ENCODE results near the gene ASB16. TPM values are rescaled to one million over a fixed set of nuclear protein-coding genes. Genes with fewer than 3 reads are reported as not detected.

The ASB16 gene
- total RNA-seq, 1 donor from 2014 or later, result 0.16 TPM

GRCh38 chr17:44184212-44184810, 13.8 kb downstream of the ASB16 start:
- TF ChIP-seq CTCF (IDR thresholded peaks at IDR 0.05; ENCODE audit: unreplicated experiment), result no peak

GRCh38 chr17:44186307-44187130, 16.0 kb downstream of the ASB16 start, which contains the start of gene TMUB2:
Gene TMUB2, plus strand, starts transcription at chr17:44186972. Its CDS starts 737 bp downstream, at chr17:44187709.
- H3K27ac Mint-ChIP-seq, result peak within 1 kb of the TSS; percentile 96
- H3K9me3 Mint-ChIP-seq, result no peaks in the 10 kb centered on the region
- peak; percentile 100 for DNase-seq (ENCODE audit: low spot score in 2 of 2, unreplicated experiment in 2 of 2)
- no peaks in the 10 kb centered on the region for H3K27me3 Mint-ChIP-seq (ENCODE audit: low read depth)
- H3K36me3 Mint-ChIP-seq, result peaks cover 24% of the 10 kb centered on the region
- TF ChIP-seq CTCF (IDR thresholded peaks at IDR 0.05; ENCODE audit: unreplicated experiment), result no peak
- peak within 1 kb of the TSS; percentile 94 for H3K4me3 Mint-ChIP-seq
- H3K4me1 Mint-ChIP-seq, result peaks cover 24% of the 10 kb centered on the region

More at GRCh38 chr17:44184212-44184810, 13.8 kb downstream of the ASB16 start:
- no peaks in the 10 kb centered on the region for H3K27me3 Mint-ChIP-seq (ENCODE audit: low read depth)
- no peak overlapping the region for H3K27ac Mint-ChIP-seq
- H3K36me3 Mint-ChIP-seq, result peaks cover 11% of the 10 kb centered on the region
- H3K4me3 Mint-ChIP-seq, result no peak overlapping the region
- H3K9me3 Mint-ChIP-seq, result no peaks in the 10 kb centered on the region
- H3K4me1 Mint-ChIP-seq, result peaks cover 22% of the 10 kb centered on the region
- no peak for DNase-seq (ENCODE audit: low spot score in 2 of 2, unreplicated experiment in 2 of 2)

GRCh38 chr17:44187131-44187899, 16.8 kb downstream of the ASB16 start:
- no peak for DNase-seq (ENCODE audit: low spot score in 2 of 2, unreplicated experiment in 2 of 2)
- no peaks in the 10 kb centered on the region for H3K9me3 Mint-ChIP-seq
- TF ChIP-seq CTCF (IDR thresholded peaks at IDR 0.05; ENCODE audit: unreplicated experiment), result no peak
- H3K27ac Mint-ChIP-seq, result peak overlapping the region; percentile 96
- H3K36me3 Mint-ChIP-seq, result peaks cover 17% of the 10 kb centered on the region
- H3K4me1 Mint-ChIP-seq, result peaks cover 27% of the 10 kb centered on the region
- H3K4me3 Mint-ChIP-seq, result peak overlapping the region; percentile 94
- H3K27me3 Mint-ChIP-seq (ENCODE audit: low read depth), result no peaks in the 10 kb centered on the region

- no peak overlapping the region for H3K27ac Mint-ChIP-seq
- peaks cover 30% of the 10 kb centered on the region for H3K4me1 Mint-ChIP-seq
- no peaks in the 10 kb centered on the region for H3K9me3 Mint-ChIP-seq
- peak overlapping the region; percentile 94 for H3K4me3 Mint-ChIP-seq
- H3K36me3 Mint-ChIP-seq, result peaks cover 18% of the 10 kb centered on the region
- TF ChIP-seq CTCF (IDR thresholded peaks at IDR 0.05; ENCODE audit: unreplicated experiment), result no peak
- DNase-seq (ENCODE audit: low spot score in 2 of 2, unreplicated experiment in 2 of 2), result no peak
- no peaks in the 10 kb centered on the region for H3K27me3 Mint-ChIP-seq (ENCODE audit: low read depth)
Measured at GRCh38 chr17:44188576-44189403, 18.3 kb downstream of the ASB16 start.

- no peaks in the 10 kb centered on the region for H3K27me3 Mint-ChIP-seq (ENCODE audit: low read depth)
- DNase-seq (ENCODE audit: low spot score in 2 of 2, unreplicated experiment in 2 of 2), result no peak
- peaks cover 21% of the 10 kb centered on the region for H3K36me3 Mint-ChIP-seq
- no peak overlapping the region for H3K4me3 Mint-ChIP-seq
- TF ChIP-seq CTCF (IDR thresholded peaks at IDR 0.05; ENCODE audit: unreplicated experiment), result no peak
- peak overlapping the region; percentile 15 for H3K27ac Mint-ChIP-seq
- no peaks in the 10 kb centered on the region for H3K9me3 Mint-ChIP-seq
- peaks cover 27% of the 10 kb centered on the region for H3K4me1 Mint-ChIP-seq
Measured at GRCh38 chr17:44190481-44190880, 20.0 kb downstream of the ASB16 start.
